ENCODE data around the gene MOCS3. TPM values are rescaled to one million over a fixed set of nuclear protein-coding genes. Genes with fewer than 3 reads are reported as not detected.

Gene MOCS3
- total and polyA plus RNA-seq, 2 of the 13 experiments (the other 11 are each of a cell fraction or from before 2014, with no cell fraction given) = 3.7 to 8.4 TPM

DNA sequence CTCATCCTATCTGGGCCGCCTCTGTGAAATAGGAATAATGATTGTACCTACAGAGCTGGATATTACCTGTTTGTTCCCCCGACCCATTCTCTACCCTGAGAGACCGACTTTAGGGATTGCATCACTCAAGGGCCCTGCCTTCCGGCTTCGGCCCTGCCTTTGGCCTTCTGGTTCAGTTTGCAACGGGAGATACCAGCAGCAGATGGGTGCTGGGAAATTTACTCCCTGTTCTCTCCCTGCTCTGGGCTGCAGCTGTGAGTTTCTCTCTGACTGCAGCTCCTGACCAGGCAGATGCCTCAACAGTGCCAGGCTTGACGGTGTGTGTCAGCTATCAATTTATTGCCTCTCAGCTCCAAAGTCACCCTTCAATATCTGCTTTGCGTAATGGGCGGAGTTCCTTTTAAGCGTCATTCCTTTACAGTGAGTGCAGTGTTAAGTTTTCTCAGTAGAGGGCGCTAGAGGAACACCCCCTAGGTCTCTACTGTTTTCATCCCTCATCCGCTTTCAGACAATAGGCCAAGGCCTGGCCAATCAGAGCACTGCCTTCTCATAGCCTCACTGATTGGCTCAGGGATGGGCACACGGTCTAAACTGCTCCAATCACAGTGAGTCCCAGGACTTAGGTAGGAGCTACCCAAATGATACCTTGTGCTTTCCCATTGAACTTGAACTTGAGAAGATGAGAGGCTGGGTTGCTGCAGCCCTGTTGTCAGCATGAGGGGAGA lies 34.3 kb downstream of the MOCS3 start (continued):
- TF ChIP-seq ZNF687 (CRISPR knock-in tag; IDR thresholded peaks at IDR 0.05) = 0 out of 2 replicates have a peak, but pooled peaks have one; percentile 16
- no peak for TF ChIP-seq GPN1 (CRISPR knock-in tag; IDR thresholded peaks at IDR 0.05; ENCODE audit: borderline replicate concordance)
- TF ChIP-seq, protein P1, sequence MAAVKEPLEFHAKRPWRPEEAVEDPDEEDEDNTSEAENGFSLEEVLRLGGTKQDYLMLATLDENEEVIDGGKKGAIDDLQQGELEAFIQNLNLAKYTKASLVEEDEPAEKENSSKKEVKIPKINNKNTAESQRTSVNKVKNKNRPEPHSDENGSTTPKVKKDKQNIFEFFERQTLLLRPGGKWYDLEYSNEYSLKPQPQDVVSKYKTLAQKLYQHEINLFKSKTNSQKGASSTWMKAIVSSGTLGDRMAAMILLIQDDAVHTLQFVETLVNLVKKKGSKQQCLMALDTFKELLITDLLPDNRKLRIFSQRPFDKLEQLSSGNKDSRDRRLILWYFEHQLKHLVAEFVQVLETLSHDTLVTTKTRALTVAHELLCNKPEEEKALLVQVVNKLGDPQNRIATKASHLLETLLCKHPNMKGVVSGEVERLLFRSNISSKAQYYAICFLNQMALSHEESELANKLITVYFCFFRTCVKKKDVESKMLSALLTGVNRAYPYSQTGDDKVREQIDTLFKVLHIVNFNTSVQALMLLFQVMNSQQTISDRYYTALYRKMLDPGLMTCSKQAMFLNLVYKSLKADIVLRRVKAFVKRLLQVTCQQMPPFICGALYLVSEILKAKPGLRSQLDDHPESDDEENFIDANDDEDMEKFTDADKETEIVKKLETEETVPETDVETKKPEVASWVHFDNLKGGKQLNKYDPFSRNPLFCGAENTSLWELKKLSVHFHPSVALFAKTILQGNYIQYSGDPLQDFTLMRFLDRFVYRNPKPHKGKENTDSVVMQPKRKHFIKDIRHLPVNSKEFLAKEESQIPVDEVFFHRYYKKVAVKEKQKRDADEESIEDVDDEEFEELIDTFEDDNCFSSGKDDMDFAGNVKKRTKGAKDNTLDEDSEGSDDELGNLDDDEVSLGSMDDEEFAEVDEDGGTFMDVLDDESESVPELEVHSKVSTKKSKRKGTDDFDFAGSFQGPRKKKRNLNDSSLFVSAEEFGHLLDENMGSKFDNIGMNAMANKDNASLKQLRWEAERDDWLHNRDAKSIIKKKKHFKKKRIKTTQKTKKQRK (IDR thresholded peaks at IDR 0.05; ENCODE audit: low read length) = 0 out of 2 replicates have a peak, but pooled peaks have one; percentile 28
- TF ChIP-seq, protein P2, sequence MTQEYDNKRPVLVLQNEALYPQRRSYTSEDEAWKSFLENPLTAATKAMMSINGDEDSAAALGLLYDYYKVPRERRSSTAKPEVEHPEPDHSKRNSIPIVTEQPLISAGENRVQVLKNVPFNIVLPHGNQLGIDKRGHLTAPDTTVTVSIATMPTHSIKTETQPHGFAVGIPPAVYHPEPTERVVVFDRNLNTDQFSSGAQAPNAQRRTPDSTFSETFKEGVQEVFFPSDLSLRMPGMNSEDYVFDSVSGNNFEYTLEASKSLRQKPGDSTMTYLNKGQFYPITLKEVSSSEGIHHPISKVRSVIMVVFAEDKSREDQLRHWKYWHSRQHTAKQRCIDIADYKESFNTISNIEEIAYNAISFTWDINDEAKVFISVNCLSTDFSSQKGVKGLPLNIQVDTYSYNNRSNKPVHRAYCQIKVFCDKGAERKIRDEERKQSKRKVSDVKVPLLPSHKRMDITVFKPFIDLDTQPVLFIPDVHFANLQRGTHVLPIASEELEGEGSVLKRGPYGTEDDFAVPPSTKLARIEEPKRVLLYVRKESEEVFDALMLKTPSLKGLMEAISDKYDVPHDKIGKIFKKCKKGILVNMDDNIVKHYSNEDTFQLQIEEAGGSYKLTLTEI (CRISPR knock-in tag; conservative IDR thresholded peaks at IDR 0.05) = no peak
- TF ChIP-seq ZSCAN25 (CRISPR knock-in tag; IDR thresholded peaks at IDR 0.05) = no peak
- TF ChIP-seq KDM2A (CRISPR knock-in tag; IDR thresholded peaks at IDR 0.05; ENCODE audit: borderline replicate concordance, low read depth) = no peak; the same call in 1 of the 2 replicates
- TF ChIP-seq, protein P3, sequence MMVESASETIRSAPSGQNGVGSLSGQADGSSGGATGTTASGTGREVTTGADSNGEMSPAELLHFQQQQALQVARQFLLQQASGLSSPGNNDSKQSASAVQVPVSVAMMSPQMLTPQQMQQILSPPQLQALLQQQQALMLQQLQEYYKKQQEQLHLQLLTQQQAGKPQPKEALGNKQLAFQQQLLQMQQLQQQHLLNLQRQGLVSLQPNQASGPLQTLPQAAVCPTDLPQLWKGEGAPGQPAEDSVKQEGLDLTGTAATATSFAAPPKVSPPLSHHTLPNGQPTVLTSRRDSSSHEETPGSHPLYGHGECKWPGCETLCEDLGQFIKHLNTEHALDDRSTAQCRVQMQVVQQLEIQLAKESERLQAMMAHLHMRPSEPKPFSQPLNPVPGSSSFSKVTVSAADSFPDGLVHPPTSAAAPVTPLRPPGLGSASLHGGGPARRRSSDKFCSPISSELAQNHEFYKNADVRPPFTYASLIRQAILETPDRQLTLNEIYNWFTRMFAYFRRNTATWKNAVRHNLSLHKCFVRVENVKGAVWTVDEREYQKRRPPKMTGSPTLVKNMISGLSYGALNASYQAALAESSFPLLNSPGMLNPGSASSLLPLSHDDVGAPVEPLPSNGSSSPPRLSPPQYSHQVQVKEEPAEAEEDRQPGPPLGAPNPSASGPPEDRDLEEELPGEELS (CRISPR knock-in tag; IDR thresholded peaks at IDR 0.05) = no peak
- no peak for TF ChIP-seq ARNTL (CRISPR knock-in tag; IDR thresholded peaks at IDR 0.05)
- TF ChIP-seq U2AF2 (IDR thresholded peaks at IDR 0.05; ENCODE audit: low read depth, low read length) = no peak
- 0 out of 2 replicates have a peak, but pooled peaks have one; percentile 8 for TF ChIP-seq HNF4A (CRISPR knock-in tag; IDR thresholded peaks at IDR 0.05)
- TF ChIP-seq ZNF644 (CRISPR knock-in tag; IDR thresholded peaks at IDR 0.05; ENCODE audit: low read depth) = no peak
- no peak for TF ChIP-seq FOXM1 (CRISPR knock-in tag; IDR thresholded peaks at IDR 0.05)
- no peak for TF ChIP-seq DNMT3B (CRISPR knock-in tag; conservative IDR thresholded peaks at IDR 0.05)
- TF ChIP-seq NCOR1 (IDR thresholded peaks at IDR 0.05; ENCODE audit: borderline replicate concordance, low read length) = no peak
- no peak for TF ChIP-seq THRA (CRISPR knock-in tag; IDR thresholded peaks at IDR 0.05; ENCODE audit: borderline replicate concordance)
- no peak for TF ChIP-seq NR1H2 (CRISPR knock-in tag; IDR thresholded peaks at IDR 0.05; ENCODE audit: borderline replicate concordance, low read depth)

All from HepG2 (cell line).